ENCODE data around the gene PATL1.
A peak's percentile ranks its signal among the peaks of the same experiment; 100 is the strongest.
"Not testable (repeated sequence)": the region's sequence is repeated elsewhere in the genome, so short reads cannot be mapped to it uniquely, and the experiment has no call there.

Gene PATL1

DNA sequence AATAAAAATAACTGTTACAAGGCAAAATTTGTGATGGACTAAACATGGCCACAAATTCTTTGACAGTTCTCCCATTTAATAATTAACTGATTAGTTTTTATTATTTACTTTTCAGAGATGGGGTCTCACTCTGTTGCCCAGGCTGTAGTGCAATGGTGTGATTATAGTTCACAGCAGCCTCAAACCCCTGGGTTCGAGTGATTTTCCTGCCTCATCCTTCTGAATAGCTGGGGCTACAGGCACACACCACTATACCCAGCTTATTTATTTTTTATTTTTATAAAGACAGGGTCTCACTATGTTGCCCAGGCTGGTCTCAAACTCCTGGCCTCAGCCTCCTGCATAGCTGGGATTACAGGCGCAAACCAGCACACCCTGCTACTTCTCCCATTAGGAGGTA, 4.5 kb upstream of the PATL1 start:
- no peak for DNase-seq (ENCODE audit: low read depth)

GRCh38 chr11:59671471-59671870, 2.6 kb upstream of the PATL1 start:
- DNase-seq (ENCODE audit: low read depth), result no peak

DNA sequence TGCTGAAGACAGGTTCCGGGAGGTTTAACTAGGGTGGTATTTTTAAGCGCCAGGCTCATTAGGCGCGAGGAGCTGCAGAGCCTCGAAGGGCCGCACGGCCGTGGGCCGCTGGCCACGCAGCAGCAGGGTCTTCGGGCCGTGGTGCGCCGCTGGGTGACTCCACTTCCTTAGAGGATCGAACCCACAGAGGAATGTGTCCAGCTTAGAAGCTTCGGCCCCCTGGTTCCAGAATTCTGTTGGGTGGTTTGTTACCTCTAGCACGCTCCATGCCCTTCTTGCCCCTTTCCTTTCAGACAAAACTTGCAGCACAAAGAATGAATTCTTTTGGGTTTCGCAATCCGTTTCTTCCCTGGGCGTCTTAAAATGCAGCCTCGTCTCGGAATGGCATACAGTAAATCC, 773 bp upstream of the PATL1 start:
- no peak for DNase-seq (ENCODE audit: low read depth)

GRCh38 chr11:59668188-59668949, 468 bp downstream of the PATL1 start:
- DNase-seq (ENCODE audit: low read depth), result peak; percentile 48

DNA sequence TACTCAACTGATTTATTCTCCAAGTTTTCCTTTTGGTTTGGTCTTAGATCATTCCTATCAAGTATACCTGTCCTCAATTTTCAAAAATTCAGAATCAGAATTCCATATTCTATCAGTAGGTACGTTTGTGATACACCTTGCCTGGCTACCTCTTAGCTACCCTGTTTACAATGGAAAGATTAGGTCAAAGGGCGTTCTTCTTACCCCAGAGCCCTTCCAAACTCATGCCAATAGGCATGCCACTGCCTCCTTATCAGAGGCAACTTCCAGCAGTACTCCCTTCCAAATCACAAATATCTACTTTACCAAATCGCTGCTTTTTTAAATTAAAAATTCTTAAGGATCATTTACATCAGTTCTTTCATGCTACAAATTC, 1.0 kb downstream of the PATL1 start:
- DNase-seq (ENCODE audit: low read depth), result no peak

- no peak for DNase-seq (ENCODE audit: low read depth)
These were observed 1.9 kb downstream of the PATL1 start for GRCh38 chr11:59666969-59667368.

DNA sequence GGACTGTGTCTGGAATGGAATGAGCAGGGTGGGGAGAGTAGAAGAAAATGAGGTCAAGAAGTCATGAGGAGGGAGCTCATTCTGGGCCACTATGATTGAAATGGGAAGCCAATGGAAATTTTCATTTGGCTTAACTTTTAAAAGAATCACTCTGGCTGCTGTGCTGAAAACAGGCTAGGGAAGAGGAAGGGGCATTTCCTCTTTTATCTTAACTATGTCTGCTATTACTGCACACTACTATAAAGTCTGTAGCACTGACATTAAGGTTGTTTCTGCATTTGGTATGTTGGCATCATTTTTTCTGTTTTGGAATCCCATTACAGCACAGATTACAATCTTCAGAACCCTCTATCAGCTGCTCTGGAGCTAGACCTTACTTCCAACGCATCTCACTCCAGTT, 8.2 kb downstream of the PATL1 start:
- DNase-seq (ENCODE audit: low read depth), result no peak

GRCh38 chr11:59659981-59660380, 8.9 kb downstream of the PATL1 start:
- DNase-seq (ENCODE audit: low read depth), result no peak

DNA sequence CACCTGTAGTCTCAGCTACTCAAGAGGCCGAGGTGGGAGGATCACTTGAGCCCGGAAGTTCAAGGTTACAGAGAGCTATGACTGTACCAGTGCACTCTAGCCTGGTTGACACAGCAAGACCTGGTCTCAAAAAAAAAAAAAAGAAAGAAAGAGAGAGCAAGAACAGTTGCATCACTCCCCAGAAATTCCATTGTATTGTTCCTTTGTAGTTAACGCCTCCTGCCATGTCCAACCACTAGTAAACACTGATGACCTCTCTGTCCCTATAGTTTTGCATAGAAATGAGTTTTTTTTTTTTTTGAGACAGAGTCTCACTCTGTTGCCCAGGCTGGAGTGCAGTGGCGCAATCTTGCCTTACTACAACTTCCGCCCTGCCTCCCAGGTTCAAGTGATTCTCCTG, 10.8 kb downstream of the PATL1 start:
- DNase-seq (ENCODE audit: low read depth), result no peak

DNA sequence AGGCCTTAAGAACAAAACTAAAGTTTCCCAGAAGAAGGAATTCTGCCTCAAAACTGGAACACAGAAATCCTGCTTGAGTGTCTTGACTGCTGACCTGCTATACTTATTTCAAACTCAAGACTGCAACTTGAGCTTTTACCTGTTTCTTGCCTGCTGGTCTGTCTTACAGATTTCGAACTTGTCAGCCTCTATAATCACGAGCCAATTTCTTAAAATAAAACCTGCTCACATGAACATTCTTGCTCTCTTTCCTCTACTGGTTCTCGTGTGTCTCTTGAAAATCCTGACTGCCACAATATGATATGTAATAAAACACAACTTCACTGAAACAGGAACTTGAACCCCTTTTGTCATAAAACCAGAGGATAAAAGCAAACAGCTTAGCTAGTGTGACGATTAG, 13.9 kb downstream of the PATL1 start:
- no peak for DNase-seq (ENCODE audit: low read depth)

GRCh38 chr11:59647245-59647980, 21.4 kb downstream of the PATL1 start:
- no peak for DNase-seq (ENCODE audit: low read depth)

GRCh38 chr11:59644528-59644927, 24.3 kb downstream of the PATL1 start:
- DNase-seq (ENCODE audit: low read depth), result no peak

GRCh38 chr11:59643390-59643789, 25.4 kb downstream of the PATL1 start:
- no peak for DNase-seq (ENCODE audit: low read depth)

DNA sequence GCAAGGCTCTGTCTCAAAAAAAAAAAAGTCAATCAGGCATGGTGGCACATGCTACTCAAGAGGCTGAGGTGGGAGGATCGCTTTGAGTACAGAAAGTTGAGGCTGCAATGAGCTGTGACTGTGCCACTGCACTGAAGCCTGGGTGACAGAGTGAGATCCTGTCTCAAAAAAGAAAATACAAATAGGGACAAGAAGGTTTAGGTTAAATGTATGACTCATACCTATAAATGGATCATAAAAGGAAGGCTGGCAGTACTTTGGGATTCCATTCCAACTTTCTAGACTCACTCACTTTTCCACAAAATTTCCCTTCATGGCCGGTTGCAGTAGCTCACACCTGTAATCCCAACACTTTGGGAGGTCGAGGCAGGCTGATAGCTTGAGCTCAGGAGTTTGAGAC, 27.7 kb downstream of the PATL1 start:
- DNase-seq (ENCODE audit: low read depth), result no peak

DNA sequence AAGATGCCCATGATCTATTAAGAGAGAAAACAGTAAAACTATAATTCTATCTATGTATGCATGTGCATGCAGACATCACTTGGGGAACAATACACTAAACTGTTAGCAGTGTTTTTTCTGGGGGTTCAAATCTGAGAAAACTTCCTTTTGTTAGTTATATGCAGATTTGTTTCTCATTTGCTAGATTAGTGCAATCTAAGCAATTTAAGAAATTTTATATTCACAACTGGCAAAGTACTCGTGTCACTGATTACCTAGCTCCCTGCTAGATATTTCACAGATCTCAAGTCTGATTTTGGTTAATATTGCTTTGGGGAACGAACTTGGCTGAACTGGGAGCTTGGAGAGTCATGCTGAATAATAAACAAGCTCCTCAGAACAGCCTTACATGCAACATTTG, 38.3 kb downstream of the PATL1 start:
- DNase-seq (ENCODE audit: low read depth), result no peak

DNA sequence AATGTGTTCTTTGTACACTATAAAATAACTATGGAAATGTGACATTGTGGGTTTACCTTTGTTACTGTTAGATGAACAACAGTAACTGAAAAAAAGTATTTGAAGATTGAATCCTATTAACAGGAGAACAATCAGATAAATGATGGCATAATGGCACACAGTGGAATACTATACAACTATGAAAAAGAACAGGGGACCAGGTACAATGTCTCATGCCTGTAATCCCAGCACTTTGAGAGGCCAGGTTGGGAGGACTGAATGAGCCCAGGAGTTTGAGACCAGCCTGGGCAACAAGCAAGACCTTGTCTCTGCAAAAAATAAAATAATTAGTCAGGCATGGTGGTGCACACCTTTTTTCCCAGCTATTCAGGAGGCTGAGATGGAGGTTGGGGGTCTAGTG, 38.8 kb downstream of the PATL1 start:
- DNase-seq (ENCODE audit: low read depth), result no peak

DNA sequence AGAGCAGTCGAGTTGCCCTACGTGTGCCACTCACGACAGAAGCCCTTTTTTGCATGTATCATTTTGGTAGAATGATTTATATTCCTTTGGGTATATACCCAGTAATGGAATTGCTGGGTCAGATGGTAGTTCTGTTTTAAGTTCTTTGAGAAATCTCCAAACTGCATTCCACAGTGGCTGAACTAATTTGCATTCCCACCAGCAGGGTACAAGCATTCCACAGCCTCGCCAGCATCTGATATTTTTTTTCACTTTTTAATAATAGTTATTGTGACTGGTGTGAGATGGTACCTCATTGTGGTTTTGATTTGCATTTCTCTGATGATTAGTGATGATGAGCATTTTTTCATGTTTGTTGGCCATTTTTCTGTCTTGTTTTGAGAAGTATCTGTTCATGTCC, 41.9 kb downstream of the PATL1 start:
- DNase-seq (ENCODE audit: low read depth), result not testable (repeated sequence)

DNA sequence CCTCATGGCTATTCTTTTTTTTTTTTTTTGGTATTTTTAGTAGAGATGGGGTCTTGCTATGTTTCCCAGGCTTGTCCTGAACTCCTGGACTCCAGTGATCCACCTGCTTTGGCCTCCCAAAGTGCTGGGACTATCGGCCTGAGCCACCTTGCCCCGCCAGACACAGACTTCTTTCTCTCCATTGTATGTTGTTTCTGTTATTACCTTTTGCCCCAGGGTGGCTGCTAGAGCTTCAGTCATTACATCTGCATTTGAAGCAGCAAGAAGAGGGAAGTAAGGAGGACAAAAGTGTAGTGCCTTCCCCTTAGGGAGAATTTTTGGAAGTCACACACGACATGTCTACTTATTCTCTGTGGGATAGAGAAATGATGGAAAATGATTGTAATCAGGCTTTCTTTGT, 43.1 kb downstream of the PATL1 start:
- DNase-seq (ENCODE audit: low read depth), result no peak

DNA sequence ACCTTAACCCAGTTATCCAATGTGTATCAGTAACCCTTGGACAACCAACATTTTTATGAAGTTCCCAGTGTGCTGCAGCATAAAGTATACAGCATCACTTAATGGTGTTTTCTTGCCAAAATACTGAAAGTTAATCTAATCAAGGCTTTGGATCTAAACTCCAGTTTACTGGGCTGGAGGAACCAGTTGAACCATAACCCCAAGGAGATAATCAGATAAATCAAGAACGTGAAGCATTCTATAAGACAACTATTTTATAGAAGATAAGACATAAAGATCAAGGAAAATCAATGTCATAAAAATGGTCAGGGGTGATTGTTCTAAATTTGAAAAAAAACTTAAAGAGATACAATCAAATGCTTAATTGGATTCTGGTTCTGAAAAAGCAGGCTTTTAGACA, 51.0 kb downstream of the PATL1 start:
- DNase-seq (ENCODE audit: low read depth), result no peak

DNA sequence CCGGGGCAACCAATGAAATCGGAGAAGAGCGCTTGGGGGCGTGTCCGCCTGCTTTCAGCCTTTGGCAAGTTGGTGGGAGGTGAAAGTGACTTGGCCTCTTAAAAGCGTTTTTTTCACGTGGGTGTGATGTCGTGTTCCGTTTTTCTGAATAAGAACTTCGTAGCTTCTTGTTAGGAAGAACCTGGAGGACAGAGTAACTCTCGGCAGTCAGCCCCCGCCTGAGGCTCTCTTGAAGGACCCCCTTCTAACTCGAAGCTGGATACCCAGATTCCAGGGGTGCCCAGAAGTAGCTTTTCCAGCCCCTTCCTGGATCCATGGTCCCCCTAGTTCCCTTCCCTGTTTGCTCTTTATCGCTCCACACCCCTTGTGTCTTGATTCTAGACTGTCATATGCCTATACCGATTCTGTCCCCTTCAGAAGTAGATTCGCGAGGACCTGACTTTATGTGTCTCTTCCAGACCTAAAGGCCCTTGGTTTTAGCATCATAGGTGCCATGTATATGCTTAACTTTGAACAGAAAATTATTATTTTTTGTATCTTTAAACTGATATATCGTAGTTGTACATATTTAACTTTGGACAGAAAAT, 52.3 kb downstream of the PATL1 start:
- DNase-seq (ENCODE audit: low read depth), result no peak

DNA sequence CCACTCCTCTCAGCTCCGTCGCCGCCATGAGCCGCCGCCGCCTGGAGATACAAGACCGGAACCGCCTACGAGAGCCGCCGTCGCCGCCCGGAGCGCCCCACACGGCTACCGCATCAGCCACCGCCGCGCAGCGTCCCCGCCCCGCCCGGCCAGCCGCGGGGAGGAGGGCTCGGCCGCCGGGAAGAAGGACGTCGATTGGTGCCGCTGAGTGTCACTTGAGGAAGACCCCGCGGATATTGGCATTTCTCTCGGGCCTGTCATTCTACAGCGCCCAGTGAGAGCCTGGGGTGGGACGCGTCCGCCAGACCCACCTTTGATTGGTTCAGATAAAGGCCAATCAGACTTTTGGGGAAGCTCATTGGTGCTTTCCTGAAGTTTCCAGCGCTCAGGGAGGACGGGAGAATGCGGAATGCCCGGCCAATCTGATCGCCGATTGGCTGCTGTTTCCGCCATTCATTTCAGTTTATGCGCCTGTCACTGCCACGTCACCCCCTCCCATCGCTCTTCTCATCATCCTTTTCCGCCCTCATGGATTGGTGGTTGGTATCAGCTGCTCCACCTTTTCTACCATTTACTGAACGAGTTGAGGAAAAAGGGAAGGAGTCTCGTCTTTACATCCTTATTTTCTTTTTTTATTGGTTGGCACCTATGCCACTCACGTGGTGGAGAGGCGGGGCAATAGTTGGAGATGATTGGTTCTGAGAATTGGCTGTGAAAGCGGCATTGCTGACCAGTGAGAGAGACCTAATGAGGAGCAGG, 53.0 kb downstream of the PATL1 start, which contains the start of gene OSBP:
OSBP (minus strand) TSS at position 138 of the 759 bp plus-strand sequence; CDS start at position 28, 110 bp downstream.
- DNase-seq (ENCODE audit: low read depth), result peak; percentile 97

- peak; percentile 35 for DNase-seq (ENCODE audit: low read depth)
These were observed 53.7 kb downstream of the PATL1 start for GRCh38 chr11:59615120-59615636.

Data from activated gamma-delta T cell treated with anti-CD3 and anti-CD28 coated beads, Interleukin-2, amount 50 U/mL, for 16 hours (primary cell).